HepG2 (cell line): ENCODE results near the gene HDGFL2. TPM values are rescaled to one million over a fixed set of nuclear protein-coding genes. Genes with fewer than 3 reads are reported as not detected.

Source experiments
- FIP1L1 ChIP-seq: fragments of 200-400 bp; formaldehyde crosslinking; IDR thresholded peaks from 2 replicates; pipeline ENCODE4 v1.6.1; 2018; ENCODE audit warnings: low read depth, mild to moderate bottlenecking, low read length, moderate library complexity, borderline replicate concordance; ENCODE audit not compliant: insufficient read depth
- FOXA1 ChIP-seq, 2 experiments: fragments of 450-650 bp in 1 of 2; sonication (generic) in 1 of 2; formaldehyde crosslinking in 1 of 2; IDR thresholded peaks; 2 replicates each; pipeline versions ENCODE4 v1.4.0 to v1.6.1; 2016 to 2020; ENCODE audit warnings: missing genetic modification reagents in 1 of 2
- GATA4 ChIP-seq: sonication (generic); IDR thresholded peaks from 2 replicates; pipeline ENCODE4 v1.6.1; 2016; ENCODE audit warnings: antibody characterized with exemption, low read depth, borderline replicate concordance
- GTF3A ChIP-seq: sonication (generic); formaldehyde crosslinking; conservative IDR thresholded peaks from 2 replicates; pipeline ENCODE4 v1.4.0; 2020; ENCODE audit warnings: mild to moderate bottlenecking, missing genetic modification reagents
- HNF4G ChIP-seq, 2 experiments: sonication (generic) in 1 of 2; formaldehyde crosslinking in 1 of 2; IDR thresholded peaks; 2 replicates each; pipeline versions ENCODE4 v1.4.0 to v1.6.1; 2011 to 2020; ENCODE audit warnings: borderline replicate concordance in 2 of 2, low read depth in 2 of 2, mild to moderate bottlenecking in 2 of 2, low read length in 1 of 2, missing genetic modification reagents in 1 of 2, moderate library complexity in 1 of 2
- MEIS1 ChIP-seq: sonication (generic); formaldehyde crosslinking; IDR thresholded peaks from 2 replicates; pipeline ENCODE4 v1.9.0; 2021; ENCODE audit warnings: mild to moderate bottlenecking, missing genetic modification reagents, moderate library complexity, borderline replicate concordance
- MEIS2 ChIP-seq: sonication (generic); formaldehyde crosslinking; IDR thresholded peaks from 2 replicates; pipeline ENCODE4 v1.9.0; 2021; ENCODE audit warnings: mild to moderate bottlenecking, missing genetic modification reagents
- MYC ChIP-seq: sonication (generic); formaldehyde crosslinking; IDR thresholded peaks from 2 replicates; pipeline ENCODE4 v1.9.0; 2021; ENCODE audit warnings: missing genetic modification reagents, borderline replicate concordance
- PITX1 ChIP-seq: sonication (generic); formaldehyde crosslinking; IDR thresholded peaks from 2 replicates; pipeline ENCODE4 v1.5.1; 2020; ENCODE audit warnings: mild to moderate bottlenecking, missing genetic modification reagents
- SRSF9 ChIP-seq: fragments of 200-400 bp; formaldehyde crosslinking; IDR thresholded peaks from 2 replicates; pipeline ENCODE4 v1.6.1; 2018; ENCODE audit warnings: borderline replicate concordance, mild to moderate bottlenecking, low read depth, low read length; ENCODE audit not compliant: insufficient read depth, poor library complexity, severe bottlenecking
- SUZ12 ChIP-seq: fragments of 150-350 bp; IDR thresholded peaks from 2 replicates; pipeline ENCODE4 v1.6.1; 2014; ENCODE audit warnings: low read depth, low read length
- ZNF225 ChIP-seq: sonication (generic); formaldehyde crosslinking; IDR thresholded peaks from 2 replicates; pipeline ENCODE4 v1.4.0; 2020; ENCODE audit warnings: mild to moderate bottlenecking, missing genetic modification reagents
- polyA plus RNA-seq, 8 experiments: library from polyadenylated mRNA; depleted of rRNA in 3 of 8; stranded (reverse) in 7 of 8; unstranded in 1 of 8; fragments of >200 nt; fragmentation: Illumina TruSeq in 4 of 8; extraction: Trizol in 4 of 8; gene quantifications; 2 replicates each; pipeline versions ENCODE4 v1.2.1 to v1.2.3, GENCODE V29; 2011 to 2016; ENCODE audit warnings: low read depth in 4 of 8, missing spikeins in 1 of 8, mixed read lengths in 1 of 8; ENCODE audit not compliant: insufficient read depth in 1 of 8
- total RNA-seq, 5 experiments: library from RNA; depleted of rRNA; stranded (reverse); fragments of >200 nt; fragmentation: Illumina TruSeq; extraction: Trizol; gene quantifications; 2 replicates each; pipeline ENCODE4 v1.2.3, GENCODE V29; 2016; ENCODE audit warnings: low read depth in 1 of 5
- TF ChIP-seq, protein P1 (sequence below), 2 experiments: sonication (generic) in 1 of 2; formaldehyde crosslinking in 1 of 2; IDR thresholded peaks; 2 replicates each; pipeline versions ENCODE4 v1.4.0 to v1.6.1; 2016 to 2020; ENCODE audit warnings: borderline replicate concordance in 1 of 2, low read depth in 1 of 2, mild to moderate bottlenecking in 1 of 2, missing genetic modification reagents in 1 of 2
- TF ChIP-seq, protein P2 (sequence below): sonication (generic); formaldehyde crosslinking; IDR thresholded peaks from 2 replicates; pipeline ENCODE4 v1.8.0; 2022; ENCODE audit warnings: mild to moderate bottlenecking, missing genetic modification reagents, moderate library complexity
- TF ChIP-seq, protein P3 (sequence below), 2 experiments: sonication (generic) in 1 of 2; formaldehyde crosslinking in 1 of 2; IDR thresholded peaks; 2 replicates each; pipeline versions ENCODE4 v1.4.0 to v1.6.1; 2018 to 2020; ENCODE audit warnings: missing genetic modification reagents in 2 of 2, borderline replicate concordance in 1 of 2, low read depth in 1 of 2, mild to moderate bottlenecking in 1 of 2, missing biosample characterization in 1 of 2
- TF ChIP-seq, protein P4 (sequence below): sonication (generic); formaldehyde crosslinking; IDR thresholded peaks from 2 replicates; pipeline ENCODE4 v1.4.0; 2020; ENCODE audit warnings: mild to moderate bottlenecking, low read depth, missing genetic modification reagents
- TF ChIP-seq, protein P5 (sequence below): IDR thresholded peaks from 2 replicates; pipeline ENCODE4 v1.6.1; 2016

HDGFL2 gene
- total and polyA plus RNA-seq, 2 of the 13 experiments (the other 11 are each of a cell fraction or from before 2014, with no cell fraction given), result 20.0 to 51.1 TPM

DNA sequence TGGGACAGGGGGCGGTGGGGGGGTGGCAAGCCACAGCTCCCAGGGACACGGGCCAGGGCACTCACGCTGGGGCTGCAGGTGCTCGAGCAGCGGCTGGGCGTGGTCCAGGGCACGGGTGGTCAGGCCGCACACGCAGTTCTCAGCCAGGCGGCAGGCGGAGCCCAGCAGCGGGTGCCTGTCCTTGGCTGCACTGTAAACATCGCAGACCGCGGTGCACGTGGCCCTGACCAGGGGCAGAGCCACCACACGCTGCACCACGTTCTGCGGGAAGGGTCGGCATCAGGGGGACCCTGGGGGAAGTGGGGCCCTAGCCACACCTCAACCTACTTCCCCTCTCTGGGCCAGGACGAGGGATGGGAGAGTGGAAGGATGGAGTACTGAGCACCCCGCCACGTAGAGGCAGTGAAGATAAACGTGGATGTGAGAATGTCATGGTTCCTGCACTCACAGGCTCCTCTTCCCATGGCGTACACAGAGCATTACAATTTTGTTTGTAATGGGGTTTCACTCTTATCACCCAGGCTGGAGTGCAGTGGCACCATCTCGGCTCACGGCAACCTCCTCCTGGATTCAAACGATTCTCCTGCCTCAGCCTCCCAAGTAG is 59.6 kb downstream of the HDGFL2 start (continued):
- TF ChIP-seq, protein P1, sequence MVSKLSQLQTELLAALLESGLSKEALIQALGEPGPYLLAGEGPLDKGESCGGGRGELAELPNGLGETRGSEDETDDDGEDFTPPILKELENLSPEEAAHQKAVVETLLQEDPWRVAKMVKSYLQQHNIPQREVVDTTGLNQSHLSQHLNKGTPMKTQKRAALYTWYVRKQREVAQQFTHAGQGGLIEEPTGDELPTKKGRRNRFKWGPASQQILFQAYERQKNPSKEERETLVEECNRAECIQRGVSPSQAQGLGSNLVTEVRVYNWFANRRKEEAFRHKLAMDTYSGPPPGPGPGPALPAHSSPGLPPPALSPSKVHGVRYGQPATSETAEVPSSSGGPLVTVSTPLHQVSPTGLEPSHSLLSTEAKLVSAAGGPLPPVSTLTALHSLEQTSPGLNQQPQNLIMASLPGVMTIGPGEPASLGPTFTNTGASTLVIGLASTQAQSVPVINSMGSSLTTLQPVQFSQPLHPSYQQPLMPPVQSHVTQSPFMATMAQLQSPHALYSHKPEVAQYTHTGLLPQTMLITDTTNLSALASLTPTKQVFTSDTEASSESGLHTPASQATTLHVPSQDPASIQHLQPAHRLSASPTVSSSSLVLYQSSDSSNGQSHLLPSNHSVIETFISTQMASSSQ (IDR thresholded peaks at IDR 0.05; ENCODE audit: low read depth), result no peak
- TF ChIP-seq, protein P1 (CRISPR knock-in tag; IDR thresholded peaks at IDR 0.05; ENCODE audit: borderline replicate concordance), result peak; percentile 51; the same call in 1 of the 2 replicates
- TF ChIP-seq, protein P2, sequence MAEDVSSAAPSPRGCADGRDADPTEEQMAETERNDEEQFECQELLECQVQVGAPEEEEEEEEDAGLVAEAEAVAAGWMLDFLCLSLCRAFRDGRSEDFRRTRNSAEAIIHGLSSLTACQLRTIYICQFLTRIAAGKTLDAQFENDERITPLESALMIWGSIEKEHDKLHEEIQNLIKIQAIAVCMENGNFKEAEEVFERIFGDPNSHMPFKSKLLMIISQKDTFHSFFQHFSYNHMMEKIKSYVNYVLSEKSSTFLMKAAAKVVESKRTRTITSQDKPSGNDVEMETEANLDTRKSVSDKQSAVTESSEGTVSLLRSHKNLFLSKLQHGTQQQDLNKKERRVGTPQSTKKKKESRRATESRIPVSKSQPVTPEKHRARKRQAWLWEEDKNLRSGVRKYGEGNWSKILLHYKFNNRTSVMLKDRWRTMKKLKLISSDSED (CRISPR knock-in tag), result no peak
- no peak for TF ChIP-seq MEIS1 (CRISPR knock-in tag)
- TF ChIP-seq SUZ12, result no peak
- no peak for TF ChIP-seq SRSF9
- TF ChIP-seq, protein P3, sequence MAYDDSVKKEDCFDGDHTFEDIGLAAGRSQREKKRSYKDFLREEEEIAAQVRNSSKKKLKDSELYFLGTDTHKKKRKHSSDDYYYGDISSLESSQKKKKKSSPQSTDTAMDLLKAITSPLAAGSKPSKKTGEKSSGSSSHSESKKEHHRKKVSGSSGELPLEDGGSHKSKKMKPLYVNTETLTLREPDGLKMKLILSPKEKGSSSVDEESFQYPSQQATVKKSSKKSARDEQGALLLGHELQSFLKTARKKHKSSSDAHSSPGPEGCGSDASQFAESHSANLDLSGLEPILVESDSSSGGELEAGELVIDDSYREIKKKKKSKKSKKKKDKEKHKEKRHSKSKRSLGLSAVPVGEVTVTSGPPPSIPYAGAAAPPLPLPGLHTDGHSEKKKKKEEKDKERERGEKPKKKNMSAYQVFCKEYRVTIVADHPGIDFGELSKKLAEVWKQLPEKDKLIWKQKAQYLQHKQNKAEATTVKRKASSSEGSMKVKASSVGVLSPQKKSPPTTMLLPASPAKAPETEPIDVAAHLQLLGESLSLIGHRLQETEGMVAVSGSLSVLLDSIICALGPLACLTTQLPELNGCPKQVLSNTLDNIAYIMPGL (CRISPR knock-in tag; IDR thresholded peaks at IDR 0.05; ENCODE audit: borderline replicate concordance in 1 of 2, low read depth in 1 of 2), result peak in 1 of 2 experiments; percentile 33; a peak in 2 of 4 replicates
- no peak for TF ChIP-seq FIP1L1
- TF ChIP-seq GTF3A (CRISPR knock-in tag), result no peak
- no peak for TF ChIP-seq PITX1 (CRISPR knock-in tag)
- peak; percentile 97 for TF ChIP-seq MYC (CRISPR knock-in tag)
- TF ChIP-seq, protein P4, sequence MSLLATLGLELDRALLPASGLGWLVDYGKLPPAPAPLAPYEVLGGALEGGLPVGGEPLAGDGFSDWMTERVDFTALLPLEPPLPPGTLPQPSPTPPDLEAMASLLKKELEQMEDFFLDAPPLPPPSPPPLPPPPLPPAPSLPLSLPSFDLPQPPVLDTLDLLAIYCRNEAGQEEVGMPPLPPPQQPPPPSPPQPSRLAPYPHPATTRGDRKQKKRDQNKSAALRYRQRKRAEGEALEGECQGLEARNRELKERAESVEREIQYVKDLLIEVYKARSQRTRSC (CRISPR knock-in tag), result no peak
- TF ChIP-seq FOXA1 (IDR thresholded peaks at IDR 0.05), result no peak
- TF ChIP-seq FOXA1 (CRISPR knock-in tag; IDR thresholded peaks at IDR 0.05), result peak; percentile 92
- peak; percentile 82; the same call in 1 of the 2 replicates for TF ChIP-seq MEIS2 (CRISPR knock-in tag)
- TF ChIP-seq, protein P5, sequence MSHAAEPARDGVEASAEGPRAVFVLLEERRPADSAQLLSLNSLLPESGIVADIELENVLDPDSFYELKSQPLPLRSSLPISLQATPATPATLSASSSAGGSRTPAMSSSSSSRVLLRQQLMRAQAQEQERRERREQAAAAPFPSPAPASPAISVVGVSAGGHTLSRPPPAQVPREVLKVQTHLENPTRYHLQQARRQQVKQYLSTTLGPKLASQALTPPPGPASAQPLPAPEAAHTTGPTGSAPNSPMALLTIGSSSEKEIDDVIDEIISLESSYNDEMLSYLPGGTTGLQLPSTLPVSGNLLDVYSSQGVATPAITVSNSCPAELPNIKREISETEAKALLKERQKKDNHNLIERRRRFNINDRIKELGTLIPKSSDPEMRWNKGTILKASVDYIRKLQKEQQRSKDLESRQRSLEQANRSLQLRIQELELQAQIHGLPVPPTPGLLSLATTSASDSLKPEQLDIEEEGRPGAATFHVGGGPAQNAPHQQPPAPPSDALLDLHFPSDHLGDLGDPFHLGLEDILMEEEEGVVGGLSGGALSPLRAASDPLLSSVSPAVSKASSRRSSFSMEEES (CRISPR knock-in tag), result peak; percentile 74
- no peak for TF ChIP-seq GATA4
- peak; percentile 48; the same call in 1 of the 2 replicates for TF ChIP-seq ZNF225 (CRISPR knock-in tag)
- TF ChIP-seq HNF4G (IDR thresholded peaks at IDR 0.05; ENCODE audit: borderline replicate concordance, low read depth, low read length), result no peak
- no peak for TF ChIP-seq HNF4G (CRISPR knock-in tag; IDR thresholded peaks at IDR 0.05; ENCODE audit: borderline replicate concordance, low read depth)
